Panc1 (cell line): ENCODE measurements around the gene C12orf42.

ENCODE experiments used
- CTCF ChIP-seq: fragments of 450-650 bp; IDR thresholded peaks from 2 replicates; pipeline ENCODE4 v1.5.1; 2017; ENCODE audit warnings: mild to moderate bottlenecking
- POLR2AphosphoS5 ChIP-seq: IDR thresholded peaks from 2 replicates; pipeline ENCODE4 v1.6.1; 2012; ENCODE audit warnings: mild to moderate bottlenecking, low read depth, low read length, moderate library complexity
- REST ChIP-seq, 2 experiments: IDR thresholded peaks; 2 replicates each; pipeline ENCODE4 v1.6.1; 2011 to 2012; ENCODE audit warnings: low read depth in 2 of 2, control low read depth in 1 of 2, low read length in 1 of 2, mild to moderate bottlenecking in 1 of 2, moderate library complexity in 1 of 2; ENCODE audit not compliant: insufficient read depth in 1 of 2
- TCF7L2 ChIP-seq: IDR thresholded peaks from 2 replicates; pipeline ENCODE4 v1.6.1; 2011; ENCODE audit warnings: mild to moderate bottlenecking, low read depth, low read length, inconsistent platforms

DNA sequence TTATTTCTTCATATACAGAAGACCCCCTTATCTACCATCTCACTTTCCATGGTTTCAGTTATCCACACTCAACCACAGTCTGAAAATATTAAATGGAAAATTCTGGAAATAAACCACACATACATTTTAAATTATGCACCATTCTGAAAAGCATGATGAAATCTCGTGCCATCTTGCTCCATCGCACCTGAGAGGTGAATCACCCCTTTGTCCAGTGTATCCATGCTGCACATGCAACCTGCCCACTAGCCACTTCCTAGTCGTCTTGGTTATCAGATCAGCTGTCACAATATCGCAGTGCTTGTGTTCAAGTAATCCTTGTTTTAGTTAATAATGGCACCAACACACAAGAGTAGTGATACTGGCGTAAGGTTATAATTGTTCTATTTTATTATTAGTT lies 145.7 kb downstream of the C12orf42 start:
- TF ChIP-seq CTCF, result no peak
- TF ChIP-seq TCF7L2, result no peak
- no peak for TF ChIP-seq POLR2AphosphoS5
- no peak for TF ChIP-seq REST (IDR thresholded peaks at IDR 0.05; ENCODE audit: insufficient read depth in 1 of 2, low read depth in 2 of 2, low read length in 1 of 2)
